Astrocyte (in vitro differentiated cells and primary cell): ENCODE measurements around the gene PADI2. TPM values are rescaled to one million over a fixed set of nuclear protein-coding genes. Genes with fewer than 3 reads are reported as not detected.

ENCODE experiments used
- DNase-seq: peaks from one replicate; pipeline ENCODE4 v3.0.0-alpha.2; 2010; ENCODE audit warnings: low read depth
- FAIRE-seq: peaks from 2 replicates; lab custom pipeline; 2011; peaks lifted over from hg19 to GRCh38; lab: Jason Lieb, UNC
- H2AFZ ChIP-seq: 2 replicates; pipeline ENCODE4 v1.6.0; 2012; ENCODE audit warnings: low read depth, low read length, inconsistent platforms
- H3K27ac ChIP-seq: 2 replicates; pipeline ENCODE4 v1.5.1; 2011; ENCODE audit warnings: low read depth, low read length, inconsistent platforms
- H3K27me3 ChIP-seq: 2 replicates; pipeline ENCODE4 v1.6.0; 2011; ENCODE audit warnings: low read length, inconsistent platforms; ENCODE audit not compliant: insufficient read depth
- H3K36me3 ChIP-seq: 2 replicates; pipeline ENCODE4 v1.5.1; 2011; ENCODE audit warnings: low read length, inconsistent platforms; ENCODE audit not compliant: insufficient read depth
- H3K4me1 ChIP-seq: 2 replicates; pipeline ENCODE4 v1.5.1; 2011; ENCODE audit warnings: low read length, inconsistent platforms; ENCODE audit not compliant: insufficient read depth
- H3K4me2 ChIP-seq: 2 replicates; pipeline ENCODE4 v1.6.0; 2012; ENCODE audit warnings: low read length, inconsistent platforms
- H3K4me3 ChIP-seq: 2 replicates; pipeline ENCODE4 v1.5.1; 2011; ENCODE audit warnings: low read depth, mild to moderate bottlenecking, low read length, inconsistent platforms; ENCODE audit not compliant: insufficient read depth
- H3K79me2 ChIP-seq: 2 replicates; pipeline ENCODE4 v1.6.0; 2012; ENCODE audit warnings: mild to moderate bottlenecking, low read length, inconsistent platforms; ENCODE audit not compliant: insufficient read depth
- H3K9ac ChIP-seq: 2 replicates; pipeline ENCODE4 v1.6.0; 2012; ENCODE audit warnings: mild to moderate bottlenecking, low read length, inconsistent platforms
- H3K9me3 ChIP-seq: 2 replicates; pipeline ENCODE4 v1.5.1; 2012; ENCODE audit warnings: low read depth, mild to moderate bottlenecking, low read length, inconsistent platforms; ENCODE audit not compliant: insufficient read depth
- H4K20me1 ChIP-seq: 2 replicates; pipeline ENCODE4 v1.6.0; 2012; ENCODE audit warnings: low read length, inconsistent platforms; ENCODE audit not compliant: insufficient read depth
- H3K27ac Mint-ChIP-seq: one replicate; pipeline ENCODE4 v1.8.0; 2021; ENCODE audit warnings: mild to moderate bottlenecking, mixed read lengths; ENCODE audit not compliant: unreplicated experiment
- H3K27me3 Mint-ChIP-seq: one replicate; pipeline ENCODE4 v1.8.0; 2021; ENCODE audit warnings: low read depth, mixed read lengths; ENCODE audit not compliant: unreplicated experiment
- H3K36me3 Mint-ChIP-seq: one replicate; pipeline ENCODE4 v1.8.0; 2021; ENCODE audit warnings: low read depth, mixed read lengths; ENCODE audit not compliant: unreplicated experiment
- H3K4me1 Mint-ChIP-seq: one replicate; pipeline ENCODE4 v1.8.0; 2021; ENCODE audit warnings: low read depth, mixed read lengths; ENCODE audit not compliant: unreplicated experiment
- H3K4me3 Mint-ChIP-seq: one replicate; pipeline ENCODE4 v1.8.0; 2021; ENCODE audit warnings: mild to moderate bottlenecking, moderate library complexity, mixed read lengths; ENCODE audit not compliant: unreplicated experiment
- H3K9me3 Mint-ChIP-seq: one replicate; pipeline ENCODE4 v1.8.0; 2021; ENCODE audit warnings: mild to moderate bottlenecking, mixed read lengths; ENCODE audit not compliant: unreplicated experiment
- EZH2 ChIP-seq: IDR thresholded peaks from 2 replicates; pipeline ENCODE4 v1.6.1; 2012; ENCODE audit warnings: mild to moderate bottlenecking, low read length, inconsistent platforms; ENCODE audit not compliant: insufficient read depth
- total RNA-seq: library from RNA; stranded (reverse); gene quantifications from 2 replicates; pipeline ENCODE4 v1.2.1, GENCODE V29; 2021
- TF ChIP-seq, protein P1 (sequence below): IDR thresholded peaks from 2 replicates; pipeline ENCODE4 v1.5.1; 2011; ENCODE audit warnings: low read depth, mild to moderate bottlenecking, inconsistent platforms, low read length, moderate library complexity; ENCODE audit not compliant: insufficient read depth

Gene PADI2
- total RNA-seq, 1 donor from 2014 or later = 0.48 TPM

- H3K9me3 ChIP-seq = no peaks in the 10 kb centered on the region
- no peaks in the 10 kb centered on the region for H3K36me3 ChIP-seq
- no peak overlapping the region for H3K9ac ChIP-seq
- H3K4me1 ChIP-seq = no peaks in the 10 kb centered on the region
- H2AFZ ChIP-seq = no peak overlapping the region
- Mint-ChIP-seq H3K27ac (no peak overlapping the region), H3K27me3 (peaks cover 12% of the 10 kb centered on the region), H3K4me3 (no peak overlapping the region), H3K36me3 (no peaks in the 10 kb centered on the region), H3K4me1 (peaks cover 3% of the 10 kb centered on the region), H3K9me3 (no peaks in the 10 kb centered on the region)
- no peak for DNase-seq
- H3K4me2 ChIP-seq = no peak overlapping the region
- H3K79me2 ChIP-seq = no peaks in the 10 kb centered on the region
- H3K27ac ChIP-seq = no peak overlapping the region
- TF ChIP-seq, protein P1, sequence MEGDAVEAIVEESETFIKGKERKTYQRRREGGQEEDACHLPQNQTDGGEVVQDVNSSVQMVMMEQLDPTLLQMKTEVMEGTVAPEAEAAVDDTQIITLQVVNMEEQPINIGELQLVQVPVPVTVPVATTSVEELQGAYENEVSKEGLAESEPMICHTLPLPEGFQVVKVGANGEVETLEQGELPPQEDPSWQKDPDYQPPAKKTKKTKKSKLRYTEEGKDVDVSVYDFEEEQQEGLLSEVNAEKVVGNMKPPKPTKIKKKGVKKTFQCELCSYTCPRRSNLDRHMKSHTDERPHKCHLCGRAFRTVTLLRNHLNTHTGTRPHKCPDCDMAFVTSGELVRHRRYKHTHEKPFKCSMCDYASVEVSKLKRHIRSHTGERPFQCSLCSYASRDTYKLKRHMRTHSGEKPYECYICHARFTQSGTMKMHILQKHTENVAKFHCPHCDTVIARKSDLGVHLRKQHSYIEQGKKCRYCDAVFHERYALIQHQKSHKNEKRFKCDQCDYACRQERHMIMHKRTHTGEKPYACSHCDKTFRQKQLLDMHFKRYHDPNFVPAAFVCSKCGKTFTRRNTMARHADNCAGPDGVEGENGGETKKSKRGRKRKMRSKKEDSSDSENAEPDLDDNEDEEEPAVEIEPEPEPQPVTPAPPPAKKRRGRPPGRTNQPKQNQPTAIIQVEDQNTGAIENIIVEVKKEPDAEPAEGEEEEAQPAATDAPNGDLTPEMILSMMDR = no peak
- no peak for TF ChIP-seq EZH2
- no peaks in the 10 kb centered on the region for H4K20me1 ChIP-seq
- no peak for FAIRE-seq
- H3K4me3 ChIP-seq = no peak overlapping the region
- peaks cover 7% of the 10 kb centered on the region for H3K27me3 ChIP-seq
Measured at GRCh38 chr1:17099616-17100340, 19.5 kb downstream of the PADI2 start.

- H3K4me3 ChIP-seq = no peak overlapping the region
- no peak for DNase-seq
- Mint-ChIP-seq H3K27me3 (peaks cover 16% of the 10 kb centered on the region), H3K9me3 (no peaks in the 10 kb centered on the region), H3K4me3 (no peak overlapping the region), H3K36me3 (no peaks in the 10 kb centered on the region), H3K27ac (no peak overlapping the region), H3K4me1 (peaks cover 3% of the 10 kb centered on the region)
- H3K4me1 ChIP-seq = no peaks in the 10 kb centered on the region
- H3K4me2 ChIP-seq = no peak overlapping the region
- no peak for TF ChIP-seq EZH2
- TF ChIP-seq, protein P1 = no peak
- H3K9ac ChIP-seq = no peak overlapping the region
- H2AFZ ChIP-seq = no peak overlapping the region
- H3K36me3 ChIP-seq = no peaks in the 10 kb centered on the region
- FAIRE-seq = no peak
- H4K20me1 ChIP-seq = no peaks in the 10 kb centered on the region
- no peaks in the 10 kb centered on the region for H3K79me2 ChIP-seq
- no peaks in the 10 kb centered on the region for H3K9me3 ChIP-seq
- no peak overlapping the region for H3K27ac ChIP-seq
- peaks cover 7% of the 10 kb centered on the region for H3K27me3 ChIP-seq
Measured at GRCh38 chr1:17098446-17099317, 20.6 kb downstream of the PADI2 start.
